Endothelial cell of umbilical vein (primary cell): ENCODE measurements around the gene EEF1AKMT1. TPM values are rescaled to one million over a fixed set of nuclear protein-coding genes. Genes with fewer than 3 reads are reported as not detected.

Experiments
- BruUV-seq: library from RNA; stranded (reverse); fragments of 400-500 nt; replicated peaks from 2 replicates; lab custom pipeline; 2021; lab: Mats Ljungman, UMichigan
- CTCF ChIA-PET: fragments of 300-600, 350-600 bp; sonication (Branson Sonifier 250); formaldehyde crosslinking; loops from one replicate; lab custom pipeline; 2021; ENCODE audit warnings: antibody characterized with exemption, inconsistent platforms; lab: Charles Lee
- POLR2A ChIA-PET: fragments of 300-600, 350-600 bp; sonication (Branson Sonifier 250); formaldehyde crosslinking; loops from one replicate; lab custom pipeline; 2021; ENCODE audit warnings: antibody characterized with exemption, inconsistent platforms; lab: Charles Lee
- DNase-seq: peaks from one replicate; pipeline ENCODE4 v3.0.0-alpha.2; 2011; ENCODE audit warnings: low read depth, low spot score
- FAIRE-seq: peaks from 2 replicates; lab custom pipeline; 2011; peaks lifted over from hg19 to GRCh38; lab: Jason Lieb, UNC
- H2AFZ ChIP-seq: 2 replicates; pipeline ENCODE4 v1.6.0; 2012; ENCODE audit warnings: low read depth, low read length, control low read depth, inconsistent platforms
- H3K27ac ChIP-seq: 2 replicates; pipeline ENCODE4 v1.5.1; 2011; ENCODE audit warnings: low read depth, mild to moderate bottlenecking, control low read depth, low read length, moderate library complexity; ENCODE audit not compliant: insufficient read depth
- H3K27me3 ChIP-seq, 2 experiments: 2 replicates each; pipeline versions ENCODE4 v1.6.0 to v1.6.1; 2011; ENCODE audit warnings: low read length in 2 of 2, mixed read lengths in 1 of 2; ENCODE audit not compliant: control insufficient read depth in 2 of 2, insufficient read depth in 2 of 2
- H3K36me3 ChIP-seq, 2 experiments: 2 replicates in 1 of 2; 3 replicates in 1 of 2; pipeline ENCODE4 v1.5.1; 2011; ENCODE audit warnings: low read length in 2 of 2, mild to moderate bottlenecking in 1 of 2, moderate library complexity in 1 of 2; ENCODE audit not compliant: control insufficient read depth in 2 of 2, insufficient read depth in 2 of 2; ENCODE audit errors: extremely low read depth in 1 of 2
- H3K4me1 ChIP-seq: 3 replicates; pipeline ENCODE4 v1.5.1; 2011; ENCODE audit warnings: mild to moderate bottlenecking, low read length; ENCODE audit not compliant: control insufficient read depth, insufficient read depth; ENCODE audit errors: extremely low read depth
- H3K4me2 ChIP-seq: 2 replicates; pipeline ENCODE4 v1.6.1; 2011; ENCODE audit warnings: low read length, control low read depth, mixed read lengths; ENCODE audit not compliant: insufficient read depth
- H3K4me3 ChIP-seq, 3 experiments: fragments of 200-600 bp in 1 of 3; sonication (generic), shearing (Covaris generic) in 1 of 3; replicated peaks in 1 of 3; 2 replicates each; pipeline ENCODE4 v1.5.1; 2011 to 2016; ENCODE audit warnings: control low read depth in 3 of 3, low read length in 3 of 3, mild to moderate bottlenecking in 2 of 3, inconsistent platforms in 1 of 3, low read depth in 1 of 3, moderate library complexity in 1 of 3; ENCODE audit not compliant: insufficient read depth in 1 of 3
- H3K79me2 ChIP-seq: 2 replicates; pipeline ENCODE4 v1.6.0; 2012; ENCODE audit warnings: low read length, inconsistent platforms; ENCODE audit not compliant: control insufficient read depth, insufficient read depth
- H3K9ac ChIP-seq: replicated peaks from 2 replicates; pipeline ENCODE3; 2011; ENCODE audit warnings: low read length, control low read depth; ENCODE audit not compliant: insufficient read depth; ENCODE audit errors: extremely low read depth
- H3K9me1 ChIP-seq: replicated peaks from 3 replicates; pipeline ENCODE4 v1.6.0; 2011; ENCODE audit warnings: mild to moderate bottlenecking, low read length; ENCODE audit not compliant: control insufficient read depth, insufficient read depth; ENCODE audit errors: extremely low read depth
- H3K9me3 ChIP-seq: replicated peaks from 2 replicates; pipeline ENCODE4 v1.5.1; 2012; ENCODE audit warnings: low read length, inconsistent platforms; ENCODE audit not compliant: control insufficient read depth, insufficient read depth
- H4K20me1 ChIP-seq: replicated peaks from 2 replicates; pipeline ENCODE3; 2011; ENCODE audit warnings: mild to moderate bottlenecking, low read length; ENCODE audit not compliant: control insufficient read depth, insufficient read depth; ENCODE audit errors: extremely low read depth
- EZH2 ChIP-seq: IDR thresholded peaks from 2 replicates; pipeline ENCODE4 v1.6.1; 2012; ENCODE audit warnings: borderline replicate concordance, low read depth, mild to moderate bottlenecking, moderate library complexity, low read length, inconsistent platforms; ENCODE audit not compliant: severe bottlenecking
- FOS ChIP-seq: IDR thresholded peaks from 2 replicates; pipeline ENCODE4 v1.6.1; 2011; ENCODE audit warnings: mild to moderate bottlenecking, low read length, moderate library complexity, borderline replicate concordance; ENCODE audit not compliant: insufficient read depth
- GATA2 ChIP-seq: IDR thresholded peaks from 2 replicates; pipeline ENCODE4 v1.7.0; 2011; ENCODE audit warnings: low read depth, mild to moderate bottlenecking, moderate library complexity, mixed read lengths, low read length; ENCODE audit not compliant: insufficient read length, insufficient read depth
- JUN ChIP-seq: IDR thresholded peaks from 2 replicates; pipeline ENCODE4 v1.6.1; 2011; ENCODE audit warnings: borderline replicate concordance, low read depth; ENCODE audit not compliant: insufficient read length, insufficient read depth
- MYC ChIP-seq: IDR thresholded peaks from one replicate; pipeline ENCODE4 v1.6.1; 2011; ENCODE audit warnings: mild to moderate bottlenecking, low read depth, low read length
- POLR2A ChIP-seq: IDR thresholded peaks from 2 replicates; pipeline ENCODE4 v1.6.1; 2012; ENCODE audit warnings: low read depth, mild to moderate bottlenecking, control low read depth, low read length
- POLR2AphosphoS5 ChIP-seq: IDR thresholded peaks from 2 replicates; pipeline ENCODE4 v1.6.1; 2012; ENCODE audit warnings: low read depth, mild to moderate bottlenecking, control low read depth, low read length, moderate library complexity; ENCODE audit not compliant: insufficient read depth
- dilution Hi-C: fragments of 300-500 bp; cut with MboI; formaldehyde crosslinking; loops from one replicate; pipeline ENCODE4 v1.15.0; 2019; ENCODE audit warnings: low sequenced_read_pairs; ENCODE audit not compliant: extremely low pct_ligation_motif_present
- intact Hi-C: fragments of 100-400 bp; cut with micrococcal nuclease; formaldehyde crosslinking; loops from one replicate; pipeline ENCODE4 v1.10.0; 2022
- polyA plus RNA-seq, 4 experiments: library from polyadenylated mRNA; depleted of rRNA in 3 of 4; stranded (reverse) in 3 of 4; unstranded in 1 of 4; fragments of >200 nt; gene quantifications; 2 replicates each; pipeline versions ENCODE4 v1.2.1 to v1.2.3, GENCODE V29; 2011 to 2012; ENCODE audit warnings: missing spikeins in 1 of 4
- total RNA-seq: library from RNA; stranded (reverse); gene quantifications from 2 replicates; pipeline ENCODE4 v1.2.3, GENCODE V29; 2021
- TF ChIP-seq, protein P1 (sequence below): IDR thresholded peaks from 2 replicates; pipeline ENCODE4 v1.6.1; 2011; ENCODE audit not compliant: insufficient read depth, insufficient read length
- TF ChIP-seq, protein P2 (sequence below), 2 donors: IDR thresholded peaks; 1 replicate in 1 of 2; 2 replicates in 1 of 2; pipeline ENCODE4 v1.5.1; 2011; ENCODE audit warnings: low read length in 2 of 2, mild to moderate bottlenecking in 2 of 2, moderate library complexity in 2 of 2, control low read depth in 1 of 2, inconsistent platforms in 1 of 2, low read depth in 1 of 2; ENCODE audit not compliant: insufficient read depth in 1 of 2; ENCODE audit errors: extremely low read depth in 1 of 2

EEF1AKMT1 gene
- total and polyA plus RNA-seq, 2 donors (not counting 3 experiments of a cell fraction or from before 2014, with no cell fraction given): 9.0 to 11.1 TPM

DNA sequence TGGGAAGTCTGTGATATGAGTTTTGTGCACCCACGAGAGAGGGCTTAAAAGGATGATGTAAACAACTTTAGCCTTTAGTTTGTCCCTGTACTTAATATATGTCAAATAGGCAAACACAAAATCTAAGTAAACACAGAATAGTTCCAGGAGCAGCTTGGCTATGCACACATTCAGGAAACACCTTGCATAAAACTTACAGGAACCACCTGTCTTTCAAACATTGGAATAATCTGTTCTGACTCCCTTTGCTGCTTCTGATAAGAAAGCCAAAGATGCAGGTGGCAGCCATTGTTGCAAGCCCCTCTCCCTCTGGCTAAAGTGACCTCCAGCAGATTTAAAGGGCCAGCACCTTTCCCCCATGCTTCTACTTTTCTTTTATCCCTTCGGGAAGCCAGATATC is 4.7 kb downstream of the EEF1AKMT1 start:
- H3K4me1 ChIP-seq: peaks cover 21% of the 10 kb centered on the region
- BruUV-seq: no TSS peak
- intact Hi-C loops (loop anchor here (1.0 to 2.0 kb wide), 3 partner anchors 45 to 54 kb away; no protein-coding TSS in a partner anchor), dilution Hi-C loops (no loop called here)
- TF ChIP-seq POLR2A (peak; percentile 41), POLR2AphosphoS5 (peak; percentile 55)
- TF ChIP-seq, protein P1, sequence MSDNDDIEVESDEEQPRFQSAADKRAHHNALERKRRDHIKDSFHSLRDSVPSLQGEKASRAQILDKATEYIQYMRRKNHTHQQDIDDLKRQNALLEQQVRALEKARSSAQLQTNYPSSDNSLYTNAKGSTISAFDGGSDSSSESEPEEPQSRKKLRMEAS: no peak
- H2AFZ ChIP-seq: no peak overlapping the region
- no peaks in the 10 kb centered on the region for H3K36me3 ChIP-seq
- H4K20me1 ChIP-seq: no peaks in the 10 kb centered on the region
- H3K4me3 ChIP-seq: no peak overlapping the region
- peaks cover 6% of the 10 kb centered on the region for H3K79me2 ChIP-seq
- no peak overlapping the region for H3K9ac ChIP-seq
- DNase-seq: peak; percentile 94
- H3K27ac ChIP-seq: peak overlapping the region; percentile 31
- H3K9me1 ChIP-seq: no peaks in the 10 kb centered on the region
- FAIRE-seq: peak; percentile 69
- no peak overlapping the region for H3K4me2 ChIP-seq
- no peaks in the 10 kb centered on the region for H3K27me3 ChIP-seq
- ChIA-PET POLR2A (no interaction called here), CTCF (interaction anchor here (2.1 kb wide), 1 partner anchor 58 kb away, joined by 7 read pairs; no protein-coding TSS in a partner anchor)
- no peaks in the 10 kb centered on the region for H3K9me3 ChIP-seq

DNA sequence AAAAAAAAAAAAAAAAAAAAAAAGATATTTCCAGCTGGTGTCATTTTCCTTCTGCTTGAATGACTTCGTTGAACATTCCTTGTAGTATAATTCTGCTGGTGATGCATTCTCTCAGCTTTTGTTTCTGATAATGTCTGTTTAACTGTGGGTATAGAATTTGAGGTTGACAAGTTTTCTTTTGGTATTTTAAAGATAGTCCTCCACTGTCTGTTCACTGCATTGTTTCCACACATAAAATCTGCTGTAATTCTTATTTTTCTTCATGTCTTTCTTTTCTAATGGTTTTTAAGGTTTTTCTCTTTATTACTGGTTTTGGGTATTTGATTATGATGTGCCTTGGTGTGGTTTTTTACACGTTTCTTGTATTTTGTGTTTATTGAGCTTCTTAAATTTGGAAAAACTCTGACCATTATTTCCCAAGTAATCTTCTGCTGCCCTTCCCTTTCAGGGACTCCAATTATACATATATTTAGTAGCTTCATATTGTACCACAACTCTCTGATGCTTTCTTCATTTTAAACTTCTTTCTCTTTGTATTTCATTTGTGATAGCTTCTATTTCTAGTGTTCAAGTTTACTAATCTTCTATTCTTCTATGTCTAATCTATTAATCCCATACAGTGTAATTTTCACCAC is 6.3 kb downstream of the EEF1AKMT1 start:
- intact Hi-C loops (no loop called here), dilution Hi-C loops (no loop called here)
- Histone ChIP-seq H4K20me1 (no peaks in the 10 kb centered on the region), H3K79me2 (peaks cover 3% of the 10 kb centered on the region), H2AFZ (no peak overlapping the region), H3K9me3 (no peaks in the 10 kb centered on the region), H3K27me3 (no peaks in the 10 kb centered on the region), H3K9me1 (no peaks in the 10 kb centered on the region), H3K27ac (no peak overlapping the region), H3K36me3 (no peaks in the 10 kb centered on the region), H3K4me1 (peaks cover 10% of the 10 kb centered on the region), H3K4me2 (no peak overlapping the region), H3K4me3 (no peak overlapping the region), H3K9ac (no peak overlapping the region)
- DNase-seq (no peak), FAIRE-seq (no peak)
- ChIA-PET CTCF (interaction anchor here (1.2 to 2.1 kb wide), 2 partner anchors 53 to 60 kb away, joined by 4 to 7 read pairs; no protein-coding TSS in a partner anchor), POLR2A (interaction anchor here (0.6 kb wide), 1 partner anchor 178 kb away, joined by 4 read pairs; no protein-coding TSS in a partner anchor)
- no TSS peak for BruUV-seq
- TF ChIP-seq MYC: no peak
- TF ChIP-seq JUN: no peak
- no peak for TF ChIP-seq POLR2AphosphoS5
- no peak for TF ChIP-seq POLR2A
- TF ChIP-seq EZH2: no peak
- no peak for TF ChIP-seq GATA2
- no peak for TF ChIP-seq FOS
- TF ChIP-seq, protein P1: no peak
- TF ChIP-seq, protein P2, sequence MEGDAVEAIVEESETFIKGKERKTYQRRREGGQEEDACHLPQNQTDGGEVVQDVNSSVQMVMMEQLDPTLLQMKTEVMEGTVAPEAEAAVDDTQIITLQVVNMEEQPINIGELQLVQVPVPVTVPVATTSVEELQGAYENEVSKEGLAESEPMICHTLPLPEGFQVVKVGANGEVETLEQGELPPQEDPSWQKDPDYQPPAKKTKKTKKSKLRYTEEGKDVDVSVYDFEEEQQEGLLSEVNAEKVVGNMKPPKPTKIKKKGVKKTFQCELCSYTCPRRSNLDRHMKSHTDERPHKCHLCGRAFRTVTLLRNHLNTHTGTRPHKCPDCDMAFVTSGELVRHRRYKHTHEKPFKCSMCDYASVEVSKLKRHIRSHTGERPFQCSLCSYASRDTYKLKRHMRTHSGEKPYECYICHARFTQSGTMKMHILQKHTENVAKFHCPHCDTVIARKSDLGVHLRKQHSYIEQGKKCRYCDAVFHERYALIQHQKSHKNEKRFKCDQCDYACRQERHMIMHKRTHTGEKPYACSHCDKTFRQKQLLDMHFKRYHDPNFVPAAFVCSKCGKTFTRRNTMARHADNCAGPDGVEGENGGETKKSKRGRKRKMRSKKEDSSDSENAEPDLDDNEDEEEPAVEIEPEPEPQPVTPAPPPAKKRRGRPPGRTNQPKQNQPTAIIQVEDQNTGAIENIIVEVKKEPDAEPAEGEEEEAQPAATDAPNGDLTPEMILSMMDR (IDR thresholded peaks at IDR 0.05; ENCODE audit: extremely low read depth in 1 of 2, insufficient read depth in 1 of 2, low read depth in 1 of 2, low read length in 2 of 2): no peak
